Measurements from ENCODE around the gene SMARCC2. TPM values are rescaled to one million over a fixed set of nuclear protein-coding genes. Genes with fewer than 3 reads are reported as not detected.

Gene SMARCC2
- total and polyA plus RNA-seq, 2 of the 13 experiments (the other 11 are each of a cell fraction or from before 2014, with no cell fraction given), result 21.3 to 24.1 TPM

GRCh38 chr12:56155256-56155845 lies 33.9 kb downstream of the SMARCC2 start (continued):
- TF ChIP-seq ZBTB33 (CRISPR knock-in tag; IDR thresholded peaks at IDR 0.05) (peak; percentile 30; the same call in 1 of the 2 replicates), NAIF1 (CRISPR knock-in tag; IDR thresholded peaks at IDR 0.05; ENCODE audit: borderline replicate concordance) (no peak), SSRP1 (CRISPR knock-in tag; IDR thresholded peaks at IDR 0.05) (peak; percentile 50; the same call in 1 of the 2 replicates), ZNF605 (CRISPR knock-in tag; IDR thresholded peaks at IDR 0.05) (no peak), ZBTB39 (CRISPR knock-in tag; IDR thresholded peaks at IDR 0.05) (no peak), FOSL1 (CRISPR knock-in tag; IDR thresholded peaks at IDR 0.05; ENCODE audit: borderline replicate concordance) (no peak)

- Histone ChIP-seq H3K4me1 (ENCODE audit: insufficient read depth, low read length) (peaks cover 51% of the 10 kb centered on the region), H3K79me2 (ENCODE audit: insufficient read depth, low read length) (peaks cover 32% of the 10 kb centered on the region), H2AFZ (ENCODE audit: low read length) (no peak overlapping the region), H3K4me2 (ENCODE audit: low read depth, low read length) (no peak overlapping the region), H3K9ac (ENCODE audit: insufficient read depth, low read depth, low read length) (no peak overlapping the region), H4K20me1 (ENCODE audit: insufficient read depth, low read length) (peaks cover 8% of the 10 kb centered on the region; the same call in 1 of the 2 replicates), H3K27ac (ENCODE audit: extremely low read length, insufficient read depth, low read length) (no peak overlapping the region), H3K4me3 (replicated peaks in 1 of 3; ENCODE audit: insufficient read depth in 1 of 3, low read depth in 2 of 3, low read length in 3 of 3) (no peak overlapping the region), H3K27me3 (ENCODE audit: control insufficient read depth in 1 of 2, insufficient read depth in 2 of 2, low read length in 2 of 2) (no peaks in the 10 kb centered on the region; a peak in 1 of 5 replicates), H3K36me3 (replicated peaks in 1 of 2; ENCODE audit: control insufficient read depth in 1 of 2, insufficient read depth in 2 of 2, low read length in 2 of 2) (peaks cover 3 to 5% of the 10 kb centered on the region in 2 experiments), H3K9me3 (ENCODE audit: low read length) (no peaks in the 10 kb centered on the region)
- 92% methylated on average over 5 of the region's 5 CpGs for WGBS (ENCODE audit: low lambda C conversion rate)
- ATAC-seq (no peak), DNase-seq (ENCODE audit: low spot score) (no peak), FAIRE-seq (no peak)
- in situ Hi-C loops (cut with HindIII; ENCODE audit: extremely low pct_ligation_motif_present, low pct_unique_long_range_greater_than_20kb) (loop anchor here (5.0 kb wide), 1 partner anchor 33 kb away; no protein-coding TSS in a partner anchor), intact Hi-C loops (cut with micrococcal nuclease; ENCODE audit: unreplicated experiment) (loop anchor here (5.0 kb wide), 1 partner anchor 37 kb away; no protein-coding TSS in a partner anchor)
- TF ChIP-seq MED8 (CRISPR knock-in tag; IDR thresholded peaks at IDR 0.05; ENCODE audit: insufficient replicate concordance) (peak; percentile 20), GATA4 (IDR thresholded peaks at IDR 0.05; ENCODE audit: borderline replicate concordance, low read depth) (no peak), THAP11 (CRISPR knock-in tag; IDR thresholded peaks at IDR 0.05) (no peak), ATF6 (CRISPR knock-in tag; conservative IDR thresholded peaks at IDR 0.05) (no peak), ZNF234 (CRISPR knock-in tag; conservative IDR thresholded peaks at IDR 0.05) (no peak), ADNP (CRISPR knock-in tag; IDR thresholded peaks at IDR 0.05) (no peak)
- CTCF ChIA-PET (ENCODE audit: low intra/inter-chr PET ratio, low total read pairs), result no interaction called here
- BruUV-seq (replicated peaks), result no TSS peak
- POLR2A ChIA-PET, result interaction anchor here (0.8 to 2.3 kb wide), 7 partner anchors 27 to 67 kb away, joined by 3 to 17 read pairs (median 4); partner anchors contain the start of genes ESYT1, PA2G4, RNF41 and SMARCC2
These were observed 34.5 kb downstream of the SMARCC2 start for GRCh38 chr12:56154818-56155217.
